HEK293 (cell line): ENCODE measurements around the gene DHRS7.

Experiments
- HOXC10 ChIP-seq: sonication (generic); formaldehyde crosslinking; IDR thresholded peaks from 2 replicates; pipeline ENCODE4 v1.8.1; 2023; ENCODE audit warnings: mild to moderate bottlenecking, missing genetic modification reagents
- KLF16 ChIP-seq: fragments of 450-650 bp; formaldehyde crosslinking; IDR thresholded peaks from 2 replicates; pipeline ENCODE4 v1.5.1; 2017; ENCODE audit warnings: missing biosample characterization, missing genetic modification characterization
- KLF9 ChIP-seq: fragments of 450-650 bp; formaldehyde crosslinking; IDR thresholded peaks from 2 replicates; pipeline ENCODE4 v1.5.1; 2016; ENCODE audit warnings: missing biosample characterization, missing genetic modification characterization, low read depth
- ZBTB1 ChIP-seq: fragments of 450-650 bp; formaldehyde crosslinking; IDR thresholded peaks from 2 replicates; pipeline ENCODE4 v1.5.1; 2016; ENCODE audit warnings: missing biosample characterization, missing genetic modification characterization
- ZNF530 ChIP-seq: fragments of 450-650 bp; formaldehyde crosslinking; IDR thresholded peaks from 2 replicates; pipeline ENCODE4 v1.5.1; 2016; ENCODE audit warnings: low read depth, missing biosample characterization, missing genetic modification characterization
- TF ChIP-seq, protein P1 (sequence below): fragments of 450-650 bp; formaldehyde crosslinking; IDR thresholded peaks from 2 replicates; pipeline ENCODE4 v1.5.1; 2016; ENCODE audit warnings: missing biosample characterization, missing genetic modification characterization

- TF ChIP-seq, protein P1, sequence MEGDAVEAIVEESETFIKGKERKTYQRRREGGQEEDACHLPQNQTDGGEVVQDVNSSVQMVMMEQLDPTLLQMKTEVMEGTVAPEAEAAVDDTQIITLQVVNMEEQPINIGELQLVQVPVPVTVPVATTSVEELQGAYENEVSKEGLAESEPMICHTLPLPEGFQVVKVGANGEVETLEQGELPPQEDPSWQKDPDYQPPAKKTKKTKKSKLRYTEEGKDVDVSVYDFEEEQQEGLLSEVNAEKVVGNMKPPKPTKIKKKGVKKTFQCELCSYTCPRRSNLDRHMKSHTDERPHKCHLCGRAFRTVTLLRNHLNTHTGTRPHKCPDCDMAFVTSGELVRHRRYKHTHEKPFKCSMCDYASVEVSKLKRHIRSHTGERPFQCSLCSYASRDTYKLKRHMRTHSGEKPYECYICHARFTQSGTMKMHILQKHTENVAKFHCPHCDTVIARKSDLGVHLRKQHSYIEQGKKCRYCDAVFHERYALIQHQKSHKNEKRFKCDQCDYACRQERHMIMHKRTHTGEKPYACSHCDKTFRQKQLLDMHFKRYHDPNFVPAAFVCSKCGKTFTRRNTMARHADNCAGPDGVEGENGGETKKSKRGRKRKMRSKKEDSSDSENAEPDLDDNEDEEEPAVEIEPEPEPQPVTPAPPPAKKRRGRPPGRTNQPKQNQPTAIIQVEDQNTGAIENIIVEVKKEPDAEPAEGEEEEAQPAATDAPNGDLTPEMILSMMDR (tag by site-specific recombination): no peak
- TF ChIP-seq HOXC10 (CRISPR knock-in tag) (no peak), ZBTB1 (tag by site-specific recombination) (no peak), KLF16 (tag by site-specific recombination) (no peak), KLF9 (tag by site-specific recombination) (no peak), ZNF530 (tag by site-specific recombination) (no peak)
These were observed 49.0 kb downstream of the DHRS7 start for GRCh38 chr14:60116181-60116580.
